GM23248 (cell line): ENCODE results near the gene INKA2. TPM values are rescaled to one million over a fixed set of nuclear protein-coding genes. Genes with fewer than 3 reads are reported as not detected.

Experiments
- DNase-seq: peaks from one replicate; pipeline ENCODE4 v3.0.0-alpha.2; 2015
- H2AFZ ChIP-seq: fragments of 200-600 bp; sonication (generic); 2 replicates; pipeline ENCODE4 v1.6.1; 2016; ENCODE audit warnings: antibody characterized with exemption
- H3F3A ChIP-seq: fragments of 200-600 bp; sonication (generic); 2 replicates; pipeline ENCODE4 v1.6.1; 2016; ENCODE audit warnings: mild to moderate bottlenecking, antibody characterized with exemption, mixed run types; ENCODE audit not compliant: insufficient read depth
- H3K27ac ChIP-seq: fragments of 200-600 bp; sonication (generic); 2 replicates; pipeline ENCODE4 v1.5.1; 2016; ENCODE audit warnings: mild to moderate bottlenecking
- H3K27me3 ChIP-seq: fragments of 200-600 bp; sonication (generic); replicated peaks from 2 replicates; pipeline ENCODE4 v1.6.1; 2016; ENCODE audit warnings: mild to moderate bottlenecking; ENCODE audit not compliant: insufficient read depth
- H3K36me3 ChIP-seq: fragments of 200-600 bp; sonication (generic); 2 replicates; pipeline ENCODE4 v1.6.1; 2016; ENCODE audit warnings: low read depth, mild to moderate bottlenecking
- H3K4me1 ChIP-seq: fragments of 200-600 bp; sonication (generic); 2 replicates; pipeline ENCODE4 v1.6.1; 2016; ENCODE audit warnings: mild to moderate bottlenecking; ENCODE audit not compliant: insufficient read depth
- H3K4me2 ChIP-seq: fragments of 200-600 bp; sonication (generic); one replicate; pipeline ENCODE4 v1.6.1; 2016; ENCODE audit warnings: mild to moderate bottlenecking; ENCODE audit not compliant: unreplicated experiment
- H3K4me3 ChIP-seq: fragments of 200-600 bp; sonication (generic); 2 replicates; pipeline ENCODE4 v1.5.1; 2016; ENCODE audit warnings: mild to moderate bottlenecking
- H3K79me2 ChIP-seq: fragments of 200-600 bp; sonication (generic); 2 replicates; pipeline ENCODE4 v1.6.1; 2016; ENCODE audit warnings: mild to moderate bottlenecking; ENCODE audit not compliant: insufficient read depth
- H3K9ac ChIP-seq: fragments of 200-600 bp; sonication (generic); 2 replicates; pipeline ENCODE4 v1.6.1; 2016; ENCODE audit warnings: mild to moderate bottlenecking
- H3K9me2 ChIP-seq: fragments of 200-600 bp; sonication (generic); 2 replicates; pipeline ENCODE4 v1.6.1; 2016; ENCODE audit warnings: mixed run types, mild to moderate bottlenecking, moderate library complexity; ENCODE audit not compliant: insufficient read depth
- H3K9me3 ChIP-seq: fragments of 200-600 bp; sonication (generic); one replicate; pipeline ENCODE4 v1.6.1; 2017; ENCODE audit warnings: low read depth
- H4K20me1 ChIP-seq: fragments of 200-600 bp; sonication (generic); 2 replicates; pipeline ENCODE4 v1.6.0; 2016; ENCODE audit not compliant: insufficient read depth
- EZH2 ChIP-seq: fragments of 200-600 bp; sonication (generic); IDR thresholded peaks from 2 replicates; pipeline ENCODE4 v1.6.1; 2018; ENCODE audit warnings: antibody characterized with exemption, mild to moderate bottlenecking; ENCODE audit not compliant: insufficient read depth, poor library complexity, severe bottlenecking
- EZH2phosphoT487 ChIP-seq: fragments of 200-600 bp; sonication (generic); IDR thresholded peaks from 2 replicates; pipeline ENCODE4 v1.6.1; 2018; ENCODE audit warnings: antibody characterized with exemption, moderate library complexity, mild to moderate bottlenecking, low read depth; ENCODE audit not compliant: insufficient read depth
- WGBS, 2 experiments: methylation state at CpG; one replicate each; pipeline ENCODE4 v1.1.6; 2015 to 2017; ENCODE audit warnings: low lambda C conversion rate in 2 of 2, low coverage in 1 of 2; ENCODE audit errors: missing lambda C conversion rate in 2 of 2; 5-methylcytosine and 5-hydroxymethylcytosine counted together
- in situ Hi-C: fragments of 300-500 bp; cut with MboI; formaldehyde crosslinking; loops from 2 replicates; pipeline ENCODE4 v1.15.0; 2020
- polyA plus RNA-seq: library from polyadenylated mRNA; unstranded; fragments of >200 nt; fragmentation: Nextera tagmentation; extraction: Ambion mirVana; gene quantifications from 2 replicates; pipeline ENCODE4 v1.2.1, GENCODE V29; 2016
- total RNA-seq: library from RNA; depleted of rRNA; stranded (reverse); fragments of >200 nt; shearing (Covaris generic); gene quantifications from 2 replicates; pipeline ENCODE4 v1.2.3, GENCODE V29; 2014

Gene INKA2
- total and polyA plus RNA-seq, 2 experiments from 2014 or later, result 1.2 to 1.3 TPM

GRCh38 chr1:111736548-111737215 is 2.5 kb downstream of the INKA2 start:
- no peak overlapping the region for H2AFZ ChIP-seq
- WGBS, 2 experiments, result 85 to 90% methylated on average over 4 of the region's 4 CpGs
- H3K9ac ChIP-seq, result no peak overlapping the region
- H3K79me2 ChIP-seq, result no peaks in the 10 kb centered on the region
- H3K4me2 ChIP-seq, result no peak overlapping the region
- no peak overlapping the region for H3K4me3 ChIP-seq
- H3K4me1 ChIP-seq, result peaks cover 16% of the 10 kb centered on the region
- H3K36me3 ChIP-seq, result no peaks in the 10 kb centered on the region
- H3K9me2 ChIP-seq, result no peaks in the 10 kb centered on the region
- TF ChIP-seq EZH2, result no peak
- no peak for TF ChIP-seq EZH2phosphoT487
- no peaks in the 10 kb centered on the region for H3F3A ChIP-seq
- no peaks in the 10 kb centered on the region for H4K20me1 ChIP-seq
- in situ Hi-C loops, result no loop called here
- H3K27me3 ChIP-seq, result no peaks in the 10 kb centered on the region
- no peaks in the 10 kb centered on the region for H3K9me3 ChIP-seq
- no peak for DNase-seq
- H3K27ac ChIP-seq, result no peak overlapping the region

- H3K36me3 ChIP-seq, result no peaks in the 10 kb centered on the region
- no peaks in the 10 kb centered on the region for H3K79me2 ChIP-seq
- H2AFZ ChIP-seq, result no peak overlapping the region
- H3K27me3 ChIP-seq, result no peaks in the 10 kb centered on the region
- no peaks in the 10 kb centered on the region for H3F3A ChIP-seq
- H3K9ac ChIP-seq, result no peak overlapping the region
- in situ Hi-C loops, result no loop called here
- peaks cover 16% of the 10 kb centered on the region for H3K4me1 ChIP-seq
- no peak overlapping the region for H3K4me3 ChIP-seq
- no peak for TF ChIP-seq EZH2
- TF ChIP-seq EZH2phosphoT487, result no peak
- DNase-seq, result no peak
- no peaks in the 10 kb centered on the region for H3K9me3 ChIP-seq
- H3K27ac ChIP-seq, result no peak overlapping the region
- no peaks in the 10 kb centered on the region for H4K20me1 ChIP-seq
- H3K9me2 ChIP-seq, result no peaks in the 10 kb centered on the region
- 89 to 90% methylated on average over 8 of the region's 8 CpGs for WGBS, 2 experiments
- H3K4me2 ChIP-seq, result no peak overlapping the region
Measured at GRCh38 chr1:111735858-111736544, 3.2 kb downstream of the INKA2 start.

DNA sequence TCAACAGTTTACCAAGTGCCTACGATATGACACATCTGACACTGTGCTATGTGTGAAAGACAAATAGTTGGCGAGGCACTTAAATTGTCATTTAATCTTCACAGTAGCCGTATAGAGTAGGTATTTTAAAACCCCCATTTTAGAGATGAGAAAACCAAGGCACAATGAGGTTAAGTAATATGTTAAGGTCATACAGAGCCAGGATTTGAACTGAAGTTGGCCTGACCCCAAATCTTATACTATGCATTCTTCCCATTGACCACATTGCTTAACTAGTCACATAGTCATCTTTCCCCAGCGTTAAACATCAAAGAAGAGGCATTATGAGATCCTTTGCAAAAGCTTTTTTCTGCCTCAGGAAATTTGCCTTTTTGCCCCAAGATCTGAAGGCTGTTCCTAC is 3.9 kb downstream of the INKA2 start:
- no peak overlapping the region for H3K4me2 ChIP-seq

GRCh38 chr1:111734856-111735255 is 4.3 kb downstream of the INKA2 start:
- Histone ChIP-seq H4K20me1 (no peaks in the 10 kb centered on the region), H3K4me1 (peaks cover 16% of the 10 kb centered on the region), H3F3A (no peaks in the 10 kb centered on the region), H3K9ac (no peak overlapping the region), H2AFZ (no peak overlapping the region), H3K4me3 (no peak overlapping the region), H3K4me2 (no peak overlapping the region), H3K9me3 (no peaks in the 10 kb centered on the region), H3K9me2 (no peaks in the 10 kb centered on the region), H3K27me3 (no peaks in the 10 kb centered on the region), H3K27ac (no peak overlapping the region), H3K79me2 (no peaks in the 10 kb centered on the region), H3K36me3 (no peaks in the 10 kb centered on the region)
- TF ChIP-seq EZH2 (no peak), EZH2phosphoT487 (no peak)
- in situ Hi-C loops, result no loop called here
- no peak for DNase-seq
- 76 to 80% methylated on average over 3 of the region's 3 CpGs for WGBS, 2 experiments

More for the DNA sequence above, 3.9 kb downstream of the INKA2 start:
- DNase-seq, result no peak
- H3K9me2 ChIP-seq, result no peaks in the 10 kb centered on the region
- no peak for TF ChIP-seq EZH2phosphoT487
- TF ChIP-seq EZH2, result no peak
- 91 to 92% methylated on average over 4 of the region's 4 CpGs for WGBS, 2 experiments
- no peaks in the 10 kb centered on the region for H3K9me3 ChIP-seq
- H4K20me1 ChIP-seq, result no peaks in the 10 kb centered on the region
- H3K27ac ChIP-seq, result no peak overlapping the region
- peaks cover 16% of the 10 kb centered on the region for H3K4me1 ChIP-seq
- no peaks in the 10 kb centered on the region for H3K79me2 ChIP-seq
- no peak overlapping the region for H2AFZ ChIP-seq
- no peak overlapping the region for H3K4me3 ChIP-seq
- H3K9ac ChIP-seq, result no peak overlapping the region
- no peaks in the 10 kb centered on the region for H3K36me3 ChIP-seq
- H3K27me3 ChIP-seq, result no peaks in the 10 kb centered on the region
- in situ Hi-C loops, result no loop called here
- H3F3A ChIP-seq, result no peaks in the 10 kb centered on the region
